ENCODE measurements around the gene NDUFS2. TPM values are rescaled to one million over a fixed set of nuclear protein-coding genes. Genes with fewer than 3 reads are reported as not detected.

The NDUFS2 gene
- total and polyA plus RNA-seq, 10 of the 15 experiments (the other 5 are each of a cell fraction or from before 2014, with no cell fraction given): 66.5 to 215 (median 148) TPM

GRCh38 chr1:161161652-161162051 is 40.5 kb upstream of the NDUFS2 start:
- peaks cover 8% of the 10 kb centered on the region for H3K79me2 ChIP-seq (ENCODE audit: control insufficient read depth, insufficient read depth, low read length)
- no peak for FAIRE-seq
- TF ChIP-seq ZSCAN29 (IDR thresholded peaks at IDR 0.05) (no peak), ZNF24 (IDR thresholded peaks at IDR 0.05) (no peak), TBL1XR1 (IDR thresholded peaks at IDR 0.05; ENCODE audit: low read depth, low read length) (no peak), GABPA (IDR thresholded peaks at IDR 0.05; ENCODE audit: low read depth) (no peak), ATF7 (IDR thresholded peaks at IDR 0.05; ENCODE audit: low read depth) (no peak), YBX1 (IDR thresholded peaks at IDR 0.05) (no peak), MXI1 (IDR thresholded peaks at IDR 0.05; ENCODE audit: low read depth, low read length) (no peak), NRF1 (conservative IDR thresholded peaks at IDR 0.05; ENCODE audit: low read depth, low read length) (no peak), BCL3 (IDR thresholded peaks at IDR 0.05; ENCODE audit: borderline replicate concordance, insufficient read depth, low read depth, low read length, poor library complexity, severe bottlenecking) (no peak), IRF3 (IDR thresholded peaks at IDR 0.05) (no peak), TAF1 (IDR thresholded peaks at IDR 0.05; ENCODE audit: borderline replicate concordance, low read depth, low read length) (no peak)
- TF ChIP-seq, protein P1, sequence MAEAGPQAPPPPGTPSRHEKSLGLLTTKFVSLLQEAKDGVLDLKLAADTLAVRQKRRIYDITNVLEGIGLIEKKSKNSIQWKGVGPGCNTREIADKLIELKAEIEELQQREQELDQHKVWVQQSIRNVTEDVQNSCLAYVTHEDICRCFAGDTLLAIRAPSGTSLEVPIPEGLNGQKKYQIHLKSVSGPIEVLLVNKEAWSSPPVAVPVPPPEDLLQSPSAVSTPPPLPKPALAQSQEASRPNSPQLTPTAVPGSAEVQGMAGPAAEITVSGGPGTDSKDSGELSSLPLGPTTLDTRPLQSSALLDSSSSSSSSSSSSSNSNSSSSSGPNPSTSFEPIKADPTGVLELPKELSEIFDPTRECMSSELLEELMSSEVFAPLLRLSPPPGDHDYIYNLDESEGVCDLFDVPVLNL (IDR thresholded peaks at IDR 0.05; ENCODE audit: low read depth, low read length): no peak
- TF ChIP-seq, protein P2, sequence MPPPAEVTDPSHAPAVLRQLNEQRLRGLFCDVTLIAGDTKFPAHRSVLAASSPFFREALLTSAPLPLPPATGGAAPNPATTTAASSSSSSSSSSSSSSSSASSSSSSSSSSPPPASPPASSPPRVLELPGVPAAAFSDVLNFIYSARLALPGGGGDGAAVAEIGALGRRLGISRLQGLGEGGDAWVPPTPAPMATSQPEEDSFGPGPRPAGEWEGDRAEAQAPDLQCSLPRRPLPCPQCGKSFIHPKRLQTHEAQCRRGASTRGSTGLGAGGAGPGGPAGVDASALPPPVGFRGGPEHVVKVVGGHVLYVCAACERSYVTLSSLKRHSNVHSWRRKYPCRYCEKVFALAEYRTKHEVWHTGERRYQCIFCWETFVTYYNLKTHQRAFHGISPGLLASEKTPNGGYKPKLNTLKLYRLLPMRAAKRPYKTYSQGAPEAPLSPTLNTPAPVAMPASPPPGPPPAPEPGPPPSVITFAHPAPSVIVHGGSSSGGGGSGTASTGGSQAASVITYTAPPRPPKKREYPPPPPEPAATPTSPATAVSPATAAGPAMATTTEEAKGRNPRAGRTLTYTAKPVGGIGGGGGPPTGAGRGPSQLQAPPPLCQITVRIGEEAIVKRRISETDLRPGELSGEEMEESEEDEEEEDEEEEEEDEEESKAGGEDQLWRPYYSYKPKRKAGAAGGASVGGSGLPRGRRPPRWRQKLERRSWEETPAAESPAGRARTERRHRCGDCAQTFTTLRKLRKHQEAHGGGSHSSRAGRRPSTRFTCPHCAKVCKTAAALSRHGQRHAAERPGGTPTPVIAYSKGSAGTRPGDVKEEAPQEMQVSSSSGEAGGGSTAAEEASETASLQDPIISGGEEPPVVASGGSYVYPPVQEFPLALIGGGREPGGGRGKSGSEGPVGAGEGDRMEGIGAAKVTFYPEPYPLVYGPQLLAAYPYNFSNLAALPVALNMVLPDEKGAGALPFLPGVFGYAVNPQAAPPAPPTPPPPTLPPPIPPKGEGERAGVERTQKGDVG (CRISPR knock-in tag; IDR thresholded peaks at IDR 0.05): no peak
- TF ChIP-seq, protein P3, sequence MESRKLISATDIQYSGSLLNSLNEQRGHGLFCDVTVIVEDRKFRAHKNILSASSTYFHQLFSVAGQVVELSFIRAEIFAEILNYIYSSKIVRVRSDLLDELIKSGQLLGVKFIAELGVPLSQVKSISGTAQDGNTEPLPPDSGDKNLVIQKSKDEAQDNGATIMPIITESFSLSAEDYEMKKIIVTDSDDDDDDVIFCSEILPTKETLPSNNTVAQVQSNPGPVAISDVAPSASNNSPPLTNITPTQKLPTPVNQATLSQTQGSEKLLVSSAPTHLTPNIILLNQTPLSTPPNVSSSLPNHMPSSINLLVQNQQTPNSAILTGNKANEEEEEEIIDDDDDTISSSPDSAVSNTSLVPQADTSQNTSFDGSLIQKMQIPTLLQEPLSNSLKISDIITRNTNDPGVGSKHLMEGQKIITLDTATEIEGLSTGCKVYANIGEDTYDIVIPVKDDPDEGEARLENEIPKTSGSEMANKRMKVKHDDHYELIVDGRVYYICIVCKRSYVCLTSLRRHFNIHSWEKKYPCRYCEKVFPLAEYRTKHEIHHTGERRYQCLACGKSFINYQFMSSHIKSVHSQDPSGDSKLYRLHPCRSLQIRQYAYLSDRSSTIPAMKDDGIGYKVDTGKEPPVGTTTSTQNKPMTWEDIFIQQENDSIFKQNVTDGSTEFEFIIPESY (IDR thresholded peaks at IDR 0.05): no peak

More at GRCh38 chr1:161161652-161162051, 40.5 kb upstream of the NDUFS2 start:
- no TSS peak for BruUV-seq (replicated peaks)
- Histone ChIP-seq H2AFZ (ENCODE audit: control insufficient read depth, low read depth, low read length) (no peak overlapping the region), H3K9me3 (replicated peaks; ENCODE audit: control insufficient read depth, insufficient read depth, low read length) (no peaks in the 10 kb centered on the region), H3K27ac (ENCODE audit: control insufficient read depth, insufficient read depth) (no peak overlapping the region), H3K4me2 (ENCODE audit: control insufficient read depth, insufficient read depth) (no peak overlapping the region), H3K27me3 (replicated peaks in 1 of 2; ENCODE audit: control insufficient read depth in 2 of 2, insufficient read depth in 2 of 2, low read length in 1 of 2) (no peaks in the 10 kb centered on the region), H3K4me1 (ENCODE audit: control insufficient read depth, insufficient read depth, low read length) (peaks cover 15% of the 10 kb centered on the region), H3K9ac (ENCODE audit: control insufficient read depth, insufficient read depth, low read length) (no peak overlapping the region), H3K4me3 (no peak overlapping the region), H4K20me1 (ENCODE audit: control insufficient read depth, insufficient read depth) (no peaks in the 10 kb centered on the region), H3K36me3 (ENCODE audit: control insufficient read depth in 2 of 2, insufficient read depth in 2 of 2, low read length in 1 of 2) (peaks cover 0 to 16% of the 10 kb centered on the region in 2 experiments; a peak in 3 of 4 replicates)
- in situ Hi-C loops (cut with MboI) (no loop called here), intact Hi-C loops (cut with micrococcal nuclease; ENCODE audit: unreplicated experiment) (no loop called here)
- ChIA-PET RAD21 (ENCODE audit: unreplicated experiment) (interaction anchor here (0.8 to 1.1 kb wide), 3 partner anchors 171 to 223 kb away, joined by 3 to 5 read pairs (median 3); no protein-coding TSS in a partner anchor), POLR2A (no interaction called here), SMC1A (ENCODE audit: uncharacterized antibody, unreplicated experiment) (interaction anchor here (0.9 to 1.1 kb wide), 2 partner anchors 14 to 55 kb away, joined by 3 read pairs; no protein-coding TSS in a partner anchor), CTCF (interaction anchor here (0.8 to 1.4 kb wide), 4 partner anchors 19 to 220 kb away, joined by 3 to 7 read pairs (median 4); partner anchors contain the start of genes DEDD and TOMM40L)
- DNase-seq (ENCODE audit: low read depth, low spot score): no peak
- ATAC-seq: no peak
- WGBS (ENCODE audit: insufficient coverage, insufficient replicate concordance, low lambda C conversion rate, missing lambda C conversion rate): 76% methylated on average over 5 of the region's 5 CpGs
